CD4-positive, alpha-beta T cell (primary cell): ENCODE results near the gene RSBN1L. TPM values are rescaled to one million over a fixed set of nuclear protein-coding genes. Genes with fewer than 3 reads are reported as not detected.

Source experiments
- ATAC-seq: fragments of 200-7000 bp; cut with Tn5 transposase; one replicate; pipeline ENCODE4 v1.10.0; 2022; ENCODE audit warnings: mild to moderate bottlenecking; ENCODE audit not compliant: poor library complexity
- CTCF ChIA-PET: fragments of 350-600 bp; sonication (Branson Sonifier 250); formaldehyde crosslinking; loops from one replicate; lab custom pipeline; 2021; ENCODE audit warnings: antibody characterized with exemption, inconsistent platforms; lab: Charles Lee
- POLR2A ChIA-PET: fragments of 350-600 bp; sonication (Branson Sonifier 250); formaldehyde crosslinking; loops from one replicate; lab custom pipeline; 2021; ENCODE audit warnings: antibody characterized with exemption, inconsistent platforms; lab: Charles Lee
- DNase-seq, 14 experiments: peaks; one replicate each; pipeline ENCODE4 v3.0.0-alpha.2; 2013 to 2020; ENCODE audit warnings: mixed read lengths in 2 of 14
- H3K27ac ChIP-seq, 2 donors: one replicate each; pipeline versions ENCODE4 v1.5.1 to v1.7.0; 2013; ENCODE audit warnings: low read length in 2 of 2, low read depth in 1 of 2, mild to moderate bottlenecking in 1 of 2
- H3K27me3 ChIP-seq, 2 experiments: 1 replicate in 1 of 2; 2 replicates in 1 of 2; pipeline versions ENCODE4 v1.6.1 to v1.7.0; 2013; ENCODE audit warnings: low read length in 2 of 2, control low read depth in 1 of 2, mild to moderate bottlenecking in 1 of 2, moderate library complexity in 1 of 2; ENCODE audit not compliant: insufficient read depth in 2 of 2, control insufficient read depth in 1 of 2
- H3K36me3 ChIP-seq: one replicate; pipeline ENCODE4 v1.6.1; 2013; ENCODE audit warnings: low read length, control low read depth; ENCODE audit not compliant: insufficient read depth
- H3K4me1 ChIP-seq: one replicate; pipeline ENCODE4 v1.6.1; 2013; ENCODE audit warnings: low read length, control low read depth; ENCODE audit not compliant: insufficient read depth
- H3K4me3 ChIP-seq: one replicate; pipeline ENCODE4 v1.5.1; 2013; ENCODE audit warnings: mild to moderate bottlenecking, low read length, moderate library complexity
- H3K9me3 ChIP-seq, 2 experiments: 1 replicate in 1 of 2; 2 replicates in 1 of 2; pipeline versions ENCODE4 v1.6.1 to v1.7.0; 2013; ENCODE audit warnings: low read length in 2 of 2, mild to moderate bottlenecking in 2 of 2, control low read depth in 1 of 2, moderate library complexity in 1 of 2; ENCODE audit not compliant: control insufficient read depth in 1 of 2, insufficient read depth in 1 of 2
- H3K27ac Mint-ChIP-seq: one replicate; pipeline ENCODE4 v1.8.0; 2020; ENCODE audit warnings: mixed read lengths
- H3K27me3 Mint-ChIP-seq: one replicate; pipeline ENCODE4 v1.8.0; 2021; ENCODE audit warnings: mixed read lengths
- H3K36me3 Mint-ChIP-seq: one replicate; pipeline ENCODE4 v1.8.0; 2021; ENCODE audit warnings: low read depth, mixed read lengths
- H3K4me1 Mint-ChIP-seq: one replicate; pipeline ENCODE4 v1.8.0; 2021; ENCODE audit warnings: low read depth, mixed read lengths
- H3K4me3 Mint-ChIP-seq: one replicate; pipeline ENCODE4 v1.8.0; 2020; ENCODE audit warnings: mild to moderate bottlenecking, mixed read lengths
- H3K9me3 Mint-ChIP-seq: one replicate; pipeline ENCODE4 v1.8.0; 2020; ENCODE audit warnings: mixed read lengths
- CTCF ChIP-seq: fragments of 200-600 bp; IDR thresholded peaks from one replicate; pipeline ENCODE4 v1.8.0; 2022; ENCODE audit warnings: antibody characterized with exemption, mild to moderate bottlenecking
- intact Hi-C, 2 experiments: fragments of 100-400 bp; cut with DNase I in 1 of 2; cut with micrococcal nuclease in 1 of 2; formaldehyde crosslinking; loops; one replicate each; pipeline versions ENCODE4 v1.15.1 to v1.9.0; 2023 to 2025; cut with DNase I, micrococcal nuclease
- total RNA-seq, 174 experiments: library from RNA in 2 of 174; stranded (reverse) in 2 of 174; gene quantifications; one replicate each; pipeline ENCODE4 v1.2.3 and lab custom pipeline; 2021 to 2026

The RSBN1L gene
- total RNA-seq, 2 experiments from 2014 or later, result 9.0 to 9.6 TPM

GRCh38 chr7:77738382-77738781 is 42.1 kb downstream of the RSBN1L start:
- intact Hi-C loops, result no loop called here
- no peak overlapping the region for H3K27ac Mint-ChIP-seq
- Histone ChIP-seq H3K36me3 (peaks cover 22% of the 10 kb centered on the region), H3K9me3 (no peaks in the 10 kb centered on the region), H3K4me3 (no peak overlapping the region), H3K27ac (no peak overlapping the region), H3K27me3 (no peaks in the 10 kb centered on the region), H3K4me1 (peaks cover 4% of the 10 kb centered on the region)
- DNase-seq (no peak), ATAC-seq (no peak)
- ChIA-PET POLR2A (no interaction called here), CTCF (no interaction called here)
- no peaks in the 10 kb centered on the region for H3K27me3 Mint-ChIP-seq
- peaks cover 10% of the 10 kb centered on the region for H3K4me1 Mint-ChIP-seq
- no peak overlapping the region for H3K4me3 Mint-ChIP-seq
- peaks cover 47% of the 10 kb centered on the region for H3K36me3 Mint-ChIP-seq
- H3K9me3 Mint-ChIP-seq, result no peaks in the 10 kb centered on the region
- no peak for TF ChIP-seq CTCF

GRCh38 chr7:77738871-77739270 is 42.6 kb downstream of the RSBN1L start:
- Mint-ChIP-seq H3K4me1 (peaks cover 10% of the 10 kb centered on the region), H3K9me3 (no peaks in the 10 kb centered on the region), H3K27me3 (no peaks in the 10 kb centered on the region), H3K36me3 (peaks cover 52% of the 10 kb centered on the region), H3K4me3 (no peak overlapping the region), H3K27ac (no peak overlapping the region)
- Histone ChIP-seq H3K36me3 (peaks cover 22% of the 10 kb centered on the region), H3K27ac (no peak overlapping the region), H3K4me3 (no peak overlapping the region), H3K4me1 (peaks cover 2% of the 10 kb centered on the region), H3K27me3 (no peaks in the 10 kb centered on the region), H3K9me3 (no peaks in the 10 kb centered on the region)
- TF ChIP-seq CTCF, result no peak
- intact Hi-C loops, result no loop called here
- ATAC-seq (no peak), DNase-seq (no peak)
- ChIA-PET POLR2A (no interaction called here), CTCF (no interaction called here)

- H3K27ac ChIP-seq, result no peak overlapping the region
- H3K36me3 ChIP-seq, result peaks cover 22% of the 10 kb centered on the region
- Mint-ChIP-seq H3K27me3 (no peaks in the 10 kb centered on the region), H3K4me3 (no peak overlapping the region), H3K36me3 (peaks cover 54% of the 10 kb centered on the region), H3K9me3 (no peaks in the 10 kb centered on the region), H3K27ac (no peak overlapping the region), H3K4me1 (peaks cover 10% of the 10 kb centered on the region)
- intact Hi-C loops, result no loop called here
- no peak overlapping the region for H3K4me3 ChIP-seq
- no peaks in the 10 kb centered on the region for H3K27me3 ChIP-seq
- H3K4me1 ChIP-seq, result no peaks in the 10 kb centered on the region
- ChIA-PET CTCF (no interaction called here), POLR2A (no interaction called here)
- DNase-seq (no peak), ATAC-seq (no peak)
- TF ChIP-seq CTCF, result no peak
- no peaks in the 10 kb centered on the region for H3K9me3 ChIP-seq
Measured at GRCh38 chr7:77740257-77740656, 44.0 kb downstream of the RSBN1L start.
